ENCODE measurements around the gene AP2B1.

- TF ChIP-seq CTCF (IDR thresholded peaks at IDR 0.05; ENCODE audit: low read depth, low read length) (no peak), EZH2phosphoT487 (IDR thresholded peaks at IDR 0.05; ENCODE audit: low read depth) (no peak)
These were observed 149.1 kb downstream of the AP2B1 start for GRCh38 chr17:35736236-35736635.

Measured in OCI-LY3 (cell line).